PFSK-1 (cell line): Measurements from ENCODE around the gene PSMA8. TPM values are rescaled to one million over a fixed set of nuclear protein-coding genes. Genes with fewer than 3 reads are reported as not detected.

Experiments
- FOXP2 ChIP-seq: optimal IDR thresholded peaks from 2 replicates; pipeline ENCODE3; 2011; ENCODE audit warnings: borderline replicate concordance, control low read depth, inconsistent platforms; ENCODE audit not compliant: insufficient read depth; ENCODE audit errors: extremely low read length, extremely low read depth
- POLR2AphosphoS5 ChIP-seq: IDR thresholded peaks from 2 replicates; pipeline ENCODE4 v1.6.1; 2012; ENCODE audit warnings: low read depth, mild to moderate bottlenecking, control low read depth, low read length, moderate library complexity
- REST ChIP-seq, 2 experiments: IDR thresholded peaks; 2 replicates each; pipeline versions ENCODE4 v1.6.1 to v1.8.0; 2011 to 2012; ENCODE audit warnings: low read depth in 2 of 2, low read length in 2 of 2, control low read depth in 1 of 2, inconsistent platforms in 1 of 2, mild to moderate bottlenecking in 1 of 2, moderate library complexity in 1 of 2; ENCODE audit not compliant: insufficient read depth in 1 of 2
- SIN3A ChIP-seq: IDR thresholded peaks from 2 replicates; pipeline ENCODE4 v1.6.1; 2012; ENCODE audit warnings: mild to moderate bottlenecking, low read length, moderate library complexity, borderline replicate concordance; ENCODE audit not compliant: insufficient read depth
- TAF1 ChIP-seq: IDR thresholded peaks from 2 replicates; pipeline ENCODE4 v1.6.1; 2012; ENCODE audit warnings: low read length, control low read depth, borderline replicate concordance; ENCODE audit not compliant: insufficient read depth
- polyA plus RNA-seq: library from polyadenylated mRNA; unstranded; fragments of >200 nt; gene quantifications from one replicate; pipeline ENCODE4 v1.2.1, GENCODE V29; 2012; ENCODE audit warnings: low read depth, missing spikeins; ENCODE audit not compliant: insufficient read length

PSMA8 gene
- polyA plus RNA-seq = not detected

- TF ChIP-seq REST (IDR thresholded peaks at IDR 0.05; ENCODE audit: insufficient read depth in 1 of 2, low read depth in 2 of 2, low read length in 2 of 2) (no peak), POLR2AphosphoS5 (no peak), TAF1 (no peak), FOXP2 (no peak), SIN3A (no peak)
Measured at GRCh38 chr18:26133652-26134051, at the start of gene PSMA8. PSMA8 (plus strand) TSS chr18:26133869; CDS start chr18:26133966, 97 bp downstream.

GRCh38 chr18:26085056-26085455, 48.6 kb upstream of the PSMA8 start:
- TF ChIP-seq SIN3A = no peak
- no peak for TF ChIP-seq TAF1
- TF ChIP-seq POLR2AphosphoS5 = no peak
- TF ChIP-seq FOXP2 = no peak
- TF ChIP-seq REST (IDR thresholded peaks at IDR 0.05; ENCODE audit: insufficient read depth in 1 of 2, low read depth in 2 of 2, low read length in 2 of 2) = no peak

- TF ChIP-seq FOXP2 = no peak
- TF ChIP-seq POLR2AphosphoS5 = no peak
- no peak for TF ChIP-seq SIN3A
- no peak for TF ChIP-seq TAF1
- TF ChIP-seq REST (IDR thresholded peaks at IDR 0.05; ENCODE audit: insufficient read depth in 1 of 2, low read depth in 2 of 2, low read length in 2 of 2) = no peak
Measured at GRCh38 chr18:26086959-26087358, 46.7 kb upstream of the PSMA8 start.

- no peak for TF ChIP-seq POLR2AphosphoS5
- no peak for TF ChIP-seq REST (IDR thresholded peaks at IDR 0.05; ENCODE audit: insufficient read depth in 1 of 2, low read depth in 2 of 2, low read length in 2 of 2)
- no peak for TF ChIP-seq TAF1
- no peak for TF ChIP-seq SIN3A
- TF ChIP-seq FOXP2 = no peak
Measured at GRCh38 chr18:26088487-26088886, 45.2 kb upstream of the PSMA8 start.
